Esophagus squamous epithelium (tissue), 5 donors: ENCODE data around the gene USP28. TPM values are rescaled to one million over a fixed set of nuclear protein-coding genes. Genes with fewer than 3 reads are reported as not detected.

ENCODE experiments used
- DNase-seq: peaks from one replicate; lab custom pipeline; 2025; lab: John Stamatoyannopoulos, UW
- H3K27ac ChIP-seq, 4 donors: fragments of 200-600 bp; sonication (generic); one replicate each; pipeline ENCODE4 v1.5.1; 2016 to 2019; ENCODE audit warnings: mild to moderate bottlenecking in 1 of 4
- H3K27me3 ChIP-seq, 4 donors: fragments of 200-600 bp; sonication (generic); 1 replicate in 3 of 4; 2 replicates in 1 of 4; pipeline versions ENCODE4 v1.5.1 to v1.6.0; 2017 to 2021; ENCODE audit warnings: antibody characterized with exemption in 1 of 4
- H3K36me3 ChIP-seq, 3 donors: fragments of 200-600 bp; sonication (generic); one replicate each; pipeline ENCODE4 v1.5.1; 2016 to 2019
- H3K4me1 ChIP-seq, 3 donors: fragments of 200-600 bp; sonication (generic); one replicate each; pipeline ENCODE4 v1.5.1; 2017 to 2019
- H3K4me3 ChIP-seq, 4 donors: fragments of 200-600 bp; sonication (generic); 1 replicate in 3 of 4; 2 replicates in 1 of 4; pipeline ENCODE4 v1.5.1; 2016 to 2019; ENCODE audit warnings: mild to moderate bottlenecking in 2 of 4, moderate library complexity in 1 of 4
- H3K9me3 ChIP-seq, 3 donors: fragments of 200-600 bp; sonication (generic); one replicate each; pipeline ENCODE4 v1.5.1; 2016 to 2019
- POLR2A ChIP-seq, 4 donors: fragments of 450-650 bp; IDR thresholded peaks; one replicate each; pipeline ENCODE4 v1.6.1; 2017; ENCODE audit warnings: antibody characterized with exemption in 4 of 4, mild to moderate bottlenecking in 4 of 4, moderate library complexity in 3 of 4
- WGBS, 2 donors: methylation state at CpG; one replicate each; pipeline ENCODE4 v1.1.5; 2018; 5-methylcytosine and 5-hydroxymethylcytosine counted together
- intact Hi-C: fragments of 100-400 bp; cut with DNase I; formaldehyde crosslinking; loops from one replicate; pipeline ENCODE4 v1.15.0; 2022
- total RNA-seq, 4 donors: library from RNA; depleted of rRNA; stranded (reverse); fragments of >200 nt; gene quantifications; one replicate each; pipeline ENCODE4 v1.1.0, GENCODE V29; 2016
- TF ChIP-seq, protein P1 (sequence below), 6 experiments: fragments of 450-650 bp in 4 of 6; fragments of 200-600 bp in 2 of 6; sonication (generic) in 2 of 6; IDR thresholded peaks; one replicate each; pipeline ENCODE4 v1.5.1; 2016 to 2019; ENCODE audit warnings: antibody characterized with exemption in 6 of 6, mild to moderate bottlenecking in 4 of 6, moderate library complexity in 4 of 6
- donor health status: DM: yes; HTN: yes; CAD: no.

The USP28 gene
- total RNA-seq, 4 donors from 2014 or later = 11.4 to 38.6 (median 16.0) TPM

DNA sequence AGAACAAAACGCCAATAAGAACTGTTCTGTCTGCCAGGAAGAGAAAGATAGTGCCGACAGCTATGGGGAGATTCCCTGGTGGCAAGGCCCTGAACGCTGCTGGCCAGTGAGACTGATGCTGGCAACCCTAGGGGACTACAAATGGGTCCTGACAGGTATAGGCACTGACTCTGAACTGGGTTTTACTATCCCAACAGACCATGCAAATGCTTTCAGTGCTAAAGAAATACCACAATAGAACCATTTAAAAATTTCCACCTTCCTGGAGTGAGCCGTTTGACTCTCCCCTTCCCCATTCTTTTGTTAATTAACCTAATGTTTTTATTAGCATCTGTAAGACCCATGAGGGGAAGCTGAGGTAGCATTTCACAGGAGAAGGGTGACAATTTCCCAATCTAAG lies 25.7 kb downstream of the USP28 start:
- Histone ChIP-seq H3K9me3 (no peaks in the 10 kb centered on the region), H3K36me3 (peaks cover 0 to 53% (median 6%) of the 10 kb centered on the region in 3 donors), H3K27ac (no peak overlapping the region), H3K4me1 (no peaks in the 10 kb centered on the region), H3K27me3 (no peaks in the 10 kb centered on the region), H3K4me3 (no peak overlapping the region)
- TF ChIP-seq, protein P1, sequence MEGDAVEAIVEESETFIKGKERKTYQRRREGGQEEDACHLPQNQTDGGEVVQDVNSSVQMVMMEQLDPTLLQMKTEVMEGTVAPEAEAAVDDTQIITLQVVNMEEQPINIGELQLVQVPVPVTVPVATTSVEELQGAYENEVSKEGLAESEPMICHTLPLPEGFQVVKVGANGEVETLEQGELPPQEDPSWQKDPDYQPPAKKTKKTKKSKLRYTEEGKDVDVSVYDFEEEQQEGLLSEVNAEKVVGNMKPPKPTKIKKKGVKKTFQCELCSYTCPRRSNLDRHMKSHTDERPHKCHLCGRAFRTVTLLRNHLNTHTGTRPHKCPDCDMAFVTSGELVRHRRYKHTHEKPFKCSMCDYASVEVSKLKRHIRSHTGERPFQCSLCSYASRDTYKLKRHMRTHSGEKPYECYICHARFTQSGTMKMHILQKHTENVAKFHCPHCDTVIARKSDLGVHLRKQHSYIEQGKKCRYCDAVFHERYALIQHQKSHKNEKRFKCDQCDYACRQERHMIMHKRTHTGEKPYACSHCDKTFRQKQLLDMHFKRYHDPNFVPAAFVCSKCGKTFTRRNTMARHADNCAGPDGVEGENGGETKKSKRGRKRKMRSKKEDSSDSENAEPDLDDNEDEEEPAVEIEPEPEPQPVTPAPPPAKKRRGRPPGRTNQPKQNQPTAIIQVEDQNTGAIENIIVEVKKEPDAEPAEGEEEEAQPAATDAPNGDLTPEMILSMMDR (IDR thresholded peaks at IDR 0.05) = no peak
- TF ChIP-seq POLR2A (IDR thresholded peaks at IDR 0.05) = no peak
- intact Hi-C loops = no loop called here
- DNase-seq = no peak
- 40 to 65% methylated on average over 4 of the region's 4 CpGs for WGBS, 2 donors

DNA sequence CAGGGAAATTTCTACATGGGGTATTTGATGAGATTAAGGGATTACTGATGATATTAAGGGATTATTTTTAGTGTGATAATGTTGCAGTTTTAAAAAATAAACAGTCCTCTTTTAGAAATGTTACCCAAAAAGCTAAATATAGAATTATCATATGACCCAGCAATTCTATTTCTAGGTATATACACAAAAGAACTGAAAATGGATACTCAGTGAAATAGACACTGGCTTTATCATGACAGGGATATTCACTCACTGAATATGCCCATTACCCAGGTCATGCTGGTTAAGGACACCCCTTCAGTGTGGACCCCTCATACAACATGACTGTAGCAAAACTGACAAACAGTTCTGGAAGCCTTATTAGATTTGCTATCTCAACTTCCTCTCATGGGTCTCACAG lies 27.8 kb downstream of the USP28 start:
- H3K4me3 ChIP-seq = no peak overlapping the region
- TF ChIP-seq POLR2A (IDR thresholded peaks at IDR 0.05) = no peak
- TF ChIP-seq, protein P1 (IDR thresholded peaks at IDR 0.05) = no peak

DNA sequence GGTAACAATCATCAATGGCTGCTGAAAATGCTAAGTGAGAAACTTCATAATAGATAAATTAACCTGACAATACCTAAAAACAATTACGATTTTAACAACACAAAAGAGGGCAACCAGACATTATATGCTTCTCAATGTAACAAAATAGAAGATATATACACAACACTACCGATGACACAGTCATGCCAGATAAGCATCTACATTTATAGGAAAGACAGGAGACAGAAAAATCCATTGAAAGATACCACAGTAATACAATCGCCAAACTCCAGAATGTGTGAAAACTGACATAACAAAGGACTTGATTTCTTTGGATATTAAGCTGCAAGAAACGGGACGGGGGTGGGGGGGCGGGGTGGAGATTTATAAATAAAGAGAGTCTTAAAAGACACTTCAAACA lies 28.3 kb downstream of the USP28 start:
- peaks cover 0 to 50% (median 4%) of the 10 kb centered on the region in 3 donors for H3K36me3 ChIP-seq
- 79 to 83% methylated on average over 6 of the region's 6 CpGs for WGBS, 2 donors
- no peak overlapping the region for H3K27ac ChIP-seq
- H3K9me3 ChIP-seq = no peaks in the 10 kb centered on the region
- intact Hi-C loops = no loop called here
- TF ChIP-seq POLR2A (IDR thresholded peaks at IDR 0.05) = no peak
- TF ChIP-seq, protein P1 (IDR thresholded peaks at IDR 0.05) = no peak
- no peaks in the 10 kb centered on the region for H3K27me3 ChIP-seq
- no peaks in the 10 kb centered on the region for H3K4me1 ChIP-seq
- no peak overlapping the region for H3K4me3 ChIP-seq
- DNase-seq = no peak

More for the DNA sequence above, 27.8 kb downstream of the USP28 start:
- Histone ChIP-seq H3K4me1 (no peaks in the 10 kb centered on the region), H3K36me3 (peaks cover 0 to 55% (median 6%) of the 10 kb centered on the region in 3 donors), H3K27me3 (no peaks in the 10 kb centered on the region), H3K27ac (no peak overlapping the region), H3K9me3 (no peaks in the 10 kb centered on the region)
- intact Hi-C loops = no loop called here
- no peak for DNase-seq

DNA sequence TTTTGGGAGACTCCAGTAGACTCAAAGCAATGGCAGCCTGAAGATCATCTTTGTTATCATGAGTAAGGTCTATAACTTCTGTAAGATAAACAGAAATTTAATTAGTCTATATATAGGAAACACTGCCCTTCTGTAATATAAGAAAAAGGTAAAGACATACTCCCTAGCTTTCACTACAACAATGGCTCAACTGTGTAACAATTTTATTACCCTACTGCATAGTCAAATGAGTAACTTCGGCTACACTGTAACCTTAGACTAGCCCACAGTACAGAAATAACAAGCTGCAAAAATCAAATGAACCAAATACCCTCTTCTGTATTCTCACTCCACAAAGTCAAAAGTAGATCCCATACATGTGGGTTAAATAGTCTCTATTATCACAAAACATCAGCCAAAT lies 33.7 kb downstream of the USP28 start:
- Histone ChIP-seq H3K4me3 (no peak overlapping the region), H3K4me1 (no peaks in the 10 kb centered on the region), H3K27ac (no peak overlapping the region), H3K9me3 (no peaks in the 10 kb centered on the region), H3K36me3 (peaks cover 0 to 60% (median 4%) of the 10 kb centered on the region in 3 donors), H3K27me3 (no peaks in the 10 kb centered on the region)
- no peak for TF ChIP-seq POLR2A (IDR thresholded peaks at IDR 0.05)
- TF ChIP-seq, protein P1 (IDR thresholded peaks at IDR 0.05) = no peak
- WGBS, 2 donors = 81 to 90% methylated on average over 1 of the region's 1 CpG
- intact Hi-C loops = no loop called here
- no peak for DNase-seq

DNA sequence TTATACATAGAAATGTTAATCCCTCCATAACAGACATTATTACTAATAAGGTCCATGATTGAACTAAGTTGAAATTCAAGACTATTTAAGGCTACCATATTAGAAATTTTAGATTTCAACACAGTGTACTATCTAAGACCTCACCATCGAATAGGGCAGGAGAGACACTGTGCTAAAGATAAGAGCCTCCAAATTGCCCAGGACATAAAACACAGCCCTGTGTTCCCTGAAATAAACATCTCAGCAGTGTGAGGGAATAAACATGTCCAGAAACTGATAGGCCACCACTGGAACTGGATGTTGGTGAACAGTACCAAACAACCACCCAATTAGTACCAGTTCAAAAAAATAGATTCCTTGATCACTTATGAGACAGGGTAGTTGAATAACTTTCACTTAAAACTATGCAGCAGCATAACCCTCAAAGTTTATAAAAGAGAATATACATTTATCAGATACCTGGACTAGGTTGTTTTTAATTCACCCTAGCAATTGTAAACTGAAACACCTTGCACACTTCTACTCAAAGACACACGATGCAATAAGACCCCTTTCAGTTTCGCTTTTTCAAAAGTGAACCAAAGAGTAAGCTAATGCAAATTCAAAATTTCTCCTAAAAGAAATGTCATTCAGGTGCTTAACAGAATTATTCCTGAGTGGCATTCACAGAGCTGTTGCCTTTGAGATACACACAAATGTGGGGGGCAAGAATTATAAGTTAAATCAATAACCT lies 34.3 kb downstream of the USP28 start:
- intact Hi-C loops = no loop called here
- Histone ChIP-seq H3K9me3 (no peaks in the 10 kb centered on the region), H3K27ac (no peak overlapping the region), H3K4me1 (no peaks in the 10 kb centered on the region), H3K4me3 (no peak overlapping the region), H3K27me3 (no peaks in the 10 kb centered on the region), H3K36me3 (peaks cover 0 to 66% (median 4%) of the 10 kb centered on the region in 3 donors)
- TF ChIP-seq POLR2A (IDR thresholded peaks at IDR 0.05) = no peak
- TF ChIP-seq, protein P1 (IDR thresholded peaks at IDR 0.05) = no peak
- no peak for DNase-seq
- 79 to 92% methylated on average over 3 of the region's 3 CpGs for WGBS, 2 donors
